ENCODE results near the gene DBI. TPM values are rescaled to one million over a fixed set of nuclear protein-coding genes. Genes with fewer than 3 reads are reported as not detected.

The DBI gene
- total RNA-seq, 2 donors from 2014 or later = 145 to 324 TPM

DNA sequence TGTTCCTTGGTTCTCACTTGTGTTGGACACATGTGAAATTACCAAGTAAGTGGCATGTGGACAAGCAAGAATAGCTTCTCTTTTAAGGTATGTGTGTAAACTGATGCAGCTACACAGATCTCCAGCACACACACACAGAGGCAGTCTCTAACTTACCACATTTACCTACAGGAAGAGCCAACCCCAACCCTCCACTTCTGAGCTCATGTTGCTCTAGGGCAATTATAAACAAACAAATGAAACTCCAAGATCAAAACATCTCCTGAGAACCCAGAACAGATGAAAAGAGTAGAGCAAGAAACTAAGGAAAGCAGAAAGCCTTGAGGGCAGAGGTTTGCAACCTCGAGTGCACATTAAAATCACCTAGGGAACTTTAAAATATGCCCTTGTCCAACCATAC is 48.9 kb downstream of the DBI start:
- H3K36me3 ChIP-seq = no peaks in the 10 kb centered on the region
- no peak for DNase-seq (ENCODE audit: low spot score)
- no peak overlapping the region for H3K4me3 ChIP-seq
- intact Hi-C loops (cut with DNase I) = no loop called here
- WGBS = 55% methylated on average over 1 of the region's 1 CpG
- no peak for TF ChIP-seq POLR2A (IDR thresholded peaks at IDR 0.05)
- no peak for TF ChIP-seq POLR2AphosphoS5 (IDR thresholded peaks at IDR 0.05)
- TF ChIP-seq, protein P1, sequence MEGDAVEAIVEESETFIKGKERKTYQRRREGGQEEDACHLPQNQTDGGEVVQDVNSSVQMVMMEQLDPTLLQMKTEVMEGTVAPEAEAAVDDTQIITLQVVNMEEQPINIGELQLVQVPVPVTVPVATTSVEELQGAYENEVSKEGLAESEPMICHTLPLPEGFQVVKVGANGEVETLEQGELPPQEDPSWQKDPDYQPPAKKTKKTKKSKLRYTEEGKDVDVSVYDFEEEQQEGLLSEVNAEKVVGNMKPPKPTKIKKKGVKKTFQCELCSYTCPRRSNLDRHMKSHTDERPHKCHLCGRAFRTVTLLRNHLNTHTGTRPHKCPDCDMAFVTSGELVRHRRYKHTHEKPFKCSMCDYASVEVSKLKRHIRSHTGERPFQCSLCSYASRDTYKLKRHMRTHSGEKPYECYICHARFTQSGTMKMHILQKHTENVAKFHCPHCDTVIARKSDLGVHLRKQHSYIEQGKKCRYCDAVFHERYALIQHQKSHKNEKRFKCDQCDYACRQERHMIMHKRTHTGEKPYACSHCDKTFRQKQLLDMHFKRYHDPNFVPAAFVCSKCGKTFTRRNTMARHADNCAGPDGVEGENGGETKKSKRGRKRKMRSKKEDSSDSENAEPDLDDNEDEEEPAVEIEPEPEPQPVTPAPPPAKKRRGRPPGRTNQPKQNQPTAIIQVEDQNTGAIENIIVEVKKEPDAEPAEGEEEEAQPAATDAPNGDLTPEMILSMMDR (IDR thresholded peaks at IDR 0.05) = no peak
- no peaks in the 10 kb centered on the region for H3K9me3 ChIP-seq
- no peak overlapping the region for H3K27ac ChIP-seq
- H3K4me1 ChIP-seq (replicated peaks) = no peaks in the 10 kb centered on the region
- no peaks in the 10 kb centered on the region for H3K27me3 ChIP-seq (replicated peaks; ENCODE audit: insufficient read depth)

DNA sequence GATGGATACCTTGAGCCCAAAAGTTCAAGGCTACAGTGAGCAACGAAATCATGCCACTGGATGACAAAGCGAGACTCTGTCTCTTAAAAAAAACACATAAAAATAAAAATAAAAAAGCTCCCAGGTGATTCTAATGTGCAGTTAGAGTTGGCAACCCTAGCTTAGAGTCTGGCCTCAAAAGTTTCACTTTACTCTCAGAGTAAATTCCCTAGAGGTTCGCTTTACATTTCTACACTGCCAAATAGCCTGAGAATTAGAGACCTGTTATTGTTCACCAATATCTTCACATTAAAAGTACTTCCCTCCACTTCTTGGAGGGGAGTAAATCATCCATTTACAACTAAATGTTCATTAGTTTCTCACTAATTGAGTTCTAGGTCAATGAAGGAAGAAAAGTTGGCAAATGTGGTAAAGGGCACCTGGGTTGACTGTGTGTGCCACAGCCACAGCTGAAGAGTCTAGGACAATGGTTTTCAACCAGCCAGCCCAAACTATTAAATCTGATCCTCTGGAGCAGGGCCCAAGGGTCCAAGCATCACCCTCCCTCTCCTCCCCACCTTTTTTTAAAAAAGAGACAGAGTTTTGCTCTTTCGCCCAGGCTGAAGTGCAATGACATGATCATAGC is 49.6 kb downstream of the DBI start:
- TF ChIP-seq POLR2A (IDR thresholded peaks at IDR 0.05) (no peak), POLR2AphosphoS5 (IDR thresholded peaks at IDR 0.05) (no peak)
- TF ChIP-seq, protein P1 (IDR thresholded peaks at IDR 0.05) = no peak
- intact Hi-C loops (cut with DNase I) = no loop called here
- DNase-seq (ENCODE audit: low spot score) = no peak
- no peaks in the 10 kb centered on the region for H3K27me3 ChIP-seq (replicated peaks; ENCODE audit: insufficient read depth)
- H3K4me3 ChIP-seq = no peak overlapping the region
- no peaks in the 10 kb centered on the region for H3K36me3 ChIP-seq
- H3K9me3 ChIP-seq = no peaks in the 10 kb centered on the region
- WGBS = 84% methylated on average over 4 of the region's 4 CpGs
- no peaks in the 10 kb centered on the region for H3K4me1 ChIP-seq (replicated peaks)
- H3K27ac ChIP-seq = no peak overlapping the region

DNA sequence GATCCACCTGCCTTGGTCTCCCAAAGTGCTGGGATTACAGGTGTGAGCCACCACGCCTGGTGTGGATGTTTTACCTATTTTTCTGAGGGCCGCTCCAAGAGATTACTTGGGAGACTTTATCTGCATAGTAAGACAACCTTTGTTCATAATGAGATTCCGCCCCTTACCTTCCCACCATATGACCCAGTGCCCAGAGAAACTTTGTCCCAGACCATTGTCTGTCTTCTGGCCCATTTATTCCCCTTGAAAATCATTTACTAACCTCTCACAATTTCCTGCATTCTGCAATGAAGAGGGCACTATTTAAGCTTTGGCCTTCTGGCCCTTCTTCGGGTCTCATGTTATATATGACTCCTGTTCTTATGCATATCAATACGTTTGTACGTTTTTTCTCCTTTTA is 51.1 kb downstream of the DBI start:
- no peak for TF ChIP-seq POLR2AphosphoS5 (IDR thresholded peaks at IDR 0.05)
- no peak for TF ChIP-seq POLR2A (IDR thresholded peaks at IDR 0.05)
- TF ChIP-seq, protein P1 (IDR thresholded peaks at IDR 0.05) = no peak
- Histone ChIP-seq H3K4me3 (no peak overlapping the region), H3K9me3 (no peaks in the 10 kb centered on the region), H3K27ac (no peak overlapping the region), H3K4me1 (replicated peaks) (no peaks in the 10 kb centered on the region), H3K36me3 (no peaks in the 10 kb centered on the region), H3K27me3 (replicated peaks; ENCODE audit: insufficient read depth) (no peaks in the 10 kb centered on the region)
- 95% methylated on average over 6 of the region's 6 CpGs for WGBS
- intact Hi-C loops (cut with DNase I) = no loop called here
- DNase-seq (ENCODE audit: low spot score) = no peak

DNA sequence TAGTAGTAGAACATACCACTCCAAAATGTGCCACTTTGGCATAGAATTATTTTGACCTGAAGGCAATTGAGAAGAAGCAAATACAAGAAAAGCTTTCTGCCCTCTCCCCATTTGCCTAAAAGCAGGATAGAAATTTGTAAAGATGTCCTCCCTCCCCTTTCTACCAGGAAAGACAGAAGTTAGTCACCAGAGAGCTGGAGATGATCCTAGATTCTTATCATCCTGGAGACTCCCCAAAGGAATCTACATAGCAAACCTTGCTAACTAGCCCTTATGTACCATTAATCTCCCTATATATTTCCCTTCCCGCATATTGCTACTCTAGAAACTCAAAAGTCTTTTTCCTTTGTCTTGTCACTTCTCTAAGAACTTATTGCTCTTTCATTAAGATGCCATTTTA is 52.3 kb downstream of the DBI start:
- no peaks in the 10 kb centered on the region for H3K9me3 ChIP-seq
- H3K4me3 ChIP-seq = no peak overlapping the region
- DNase-seq (ENCODE audit: low spot score) = no peak
- TF ChIP-seq, protein P1 (IDR thresholded peaks at IDR 0.05) = no peak
- TF ChIP-seq POLR2AphosphoS5 (IDR thresholded peaks at IDR 0.05) = no peak
- TF ChIP-seq POLR2A (IDR thresholded peaks at IDR 0.05) = no peak
- H3K27ac ChIP-seq = no peak overlapping the region
- H3K36me3 ChIP-seq = no peaks in the 10 kb centered on the region
- 82% methylated on average over 1 of the region's 1 CpG for WGBS
- no peaks in the 10 kb centered on the region for H3K4me1 ChIP-seq (replicated peaks)
- no peaks in the 10 kb centered on the region for H3K27me3 ChIP-seq (replicated peaks; ENCODE audit: insufficient read depth)
- intact Hi-C loops (cut with DNase I) = no loop called here

DNA sequence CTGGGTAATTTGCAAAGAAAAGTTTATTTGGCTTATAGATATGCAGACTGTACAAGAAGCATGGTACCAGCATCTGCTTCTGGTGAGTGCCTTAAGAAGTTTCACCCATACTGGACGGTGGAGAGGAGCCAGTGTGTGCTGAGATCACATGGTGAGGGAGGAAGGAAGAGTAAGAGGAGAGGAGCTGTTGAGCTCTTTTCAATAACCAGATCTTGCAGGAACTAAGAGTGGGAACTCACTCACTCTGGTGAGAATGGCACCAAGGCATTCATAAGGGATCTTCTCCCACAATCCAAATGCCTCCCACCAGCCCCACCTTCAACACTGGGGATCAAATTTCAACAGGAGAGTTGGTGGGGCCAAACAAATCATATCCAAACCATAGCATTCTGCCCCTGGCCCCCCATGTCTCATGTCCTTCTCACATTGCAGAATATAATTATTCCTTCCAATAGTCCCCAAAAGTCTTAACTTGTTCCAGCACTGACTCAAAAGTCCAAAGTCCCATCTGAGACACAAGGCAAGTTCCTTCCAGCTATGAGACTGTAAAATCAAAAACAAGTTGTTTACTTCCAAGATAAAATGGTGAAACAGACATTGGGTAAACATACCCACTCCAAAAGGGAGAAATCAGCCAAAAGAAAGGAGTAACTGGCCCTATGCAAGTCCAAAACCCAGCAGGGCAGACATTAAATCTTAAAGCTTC is 53.2 kb downstream of the DBI start:
- 88% methylated on average over 1 of the region's 1 CpG for WGBS
- Histone ChIP-seq H3K36me3 (no peaks in the 10 kb centered on the region), H3K27ac (no peak overlapping the region), H3K4me3 (no peak overlapping the region), H3K9me3 (no peaks in the 10 kb centered on the region), H3K4me1 (replicated peaks) (no peaks in the 10 kb centered on the region), H3K27me3 (replicated peaks; ENCODE audit: insufficient read depth) (no peaks in the 10 kb centered on the region)
- intact Hi-C loops (cut with DNase I) = no loop called here
- TF ChIP-seq POLR2AphosphoS5 (IDR thresholded peaks at IDR 0.05) = no peak
- no peak for TF ChIP-seq POLR2A (IDR thresholded peaks at IDR 0.05)
- TF ChIP-seq, protein P1 (IDR thresholded peaks at IDR 0.05) = no peak
- DNase-seq (ENCODE audit: low spot score) = no peak

Data from prostate gland (tissue), 2 donors.